Measurements from ENCODE around the gene SCAP. TPM values are rescaled to one million over a fixed set of nuclear protein-coding genes. Genes with fewer than 3 reads are reported as not detected.
A peak's percentile ranks its signal among the peaks of the same experiment; 100 is the strongest.
"Not testable (repeated sequence)": the region's sequence is repeated elsewhere in the genome, so short reads cannot be mapped to it uniquely, and the experiment has no call there.

Gene SCAP
- total and polyA plus RNA-seq, 2 donors, result 31.7 to 40.5 TPM

DNA sequence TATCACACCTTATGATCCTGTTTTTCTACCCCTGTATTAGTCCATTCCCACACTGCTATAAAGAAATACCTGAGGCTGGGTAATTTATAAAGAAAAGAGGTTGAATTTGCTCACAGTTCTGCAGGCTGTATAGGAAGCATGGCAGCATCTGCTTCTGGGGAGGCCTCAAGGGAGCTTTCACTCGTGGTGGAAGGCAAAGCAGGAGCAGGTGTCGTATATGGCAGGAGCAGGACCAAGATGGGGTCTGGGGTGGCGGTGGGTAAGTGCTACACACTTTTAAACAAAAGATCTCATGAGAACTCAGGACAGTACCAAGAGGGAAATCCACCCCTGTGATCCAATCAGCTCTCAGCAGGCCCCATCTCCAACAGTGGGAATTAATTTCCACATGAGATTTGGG lies 15.4 kb upstream of the SCAP start:
- H3K36me3 ChIP-seq (ENCODE audit: control insufficient read depth in 2 of 2, insufficient read depth in 2 of 2, low read length in 1 of 2), result peaks cover 27 to 29% of the 10 kb centered on the region in 2 donors
- H3K4me1 ChIP-seq (ENCODE audit: control insufficient read depth in 2 of 2, insufficient read depth in 2 of 2, low read length in 2 of 2), result no peaks in the 10 kb centered on the region
- H3K27me3 ChIP-seq (ENCODE audit: control insufficient read depth in 2 of 2, insufficient read depth in 1 of 2, low read length in 1 of 2), result no peaks in the 10 kb centered on the region
- H3K9me3 ChIP-seq (ENCODE audit: control insufficient read depth in 2 of 2, insufficient read depth in 1 of 2, low read length in 1 of 2), result no peaks in the 10 kb centered on the region
- no peak for DNase-seq (ENCODE audit: low read depth in 6 of 9, low spot score in 9 of 9)
- WGBS, result over 99% methylated on average over 3 of the region's 3 CpGs
- no peak overlapping the region for H3K4me3 ChIP-seq (ENCODE audit: low read length in 2 of 2)
- H3K27ac ChIP-seq (ENCODE audit: low read depth in 1 of 2, low read length in 1 of 2), result no peak overlapping the region

DNA sequence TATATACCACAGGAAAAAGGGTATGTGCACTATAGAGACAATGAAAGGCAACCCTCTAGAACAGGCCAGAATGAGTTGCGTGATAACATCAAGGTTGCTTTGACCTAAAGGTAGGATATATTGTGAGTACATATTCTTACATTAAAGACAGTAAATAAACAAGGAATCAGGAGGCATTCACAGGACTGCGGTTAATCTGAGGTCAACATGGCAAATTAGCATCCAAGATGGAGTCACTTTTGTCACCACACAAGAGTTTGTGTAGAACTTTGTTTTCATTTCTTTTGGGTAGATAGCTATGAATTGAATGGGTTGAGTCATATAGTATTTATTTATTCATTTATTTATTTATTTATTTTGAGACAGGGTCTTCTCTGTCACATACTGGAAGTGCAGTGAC lies 11.5 kb upstream of the SCAP start:
- no peak for DNase-seq (ENCODE audit: low read depth in 6 of 9, low spot score in 9 of 9)
- H3K27ac ChIP-seq (ENCODE audit: low read depth in 1 of 2, low read length in 1 of 2), result no peak overlapping the region
- H3K9me3 ChIP-seq (ENCODE audit: control insufficient read depth in 2 of 2, insufficient read depth in 1 of 2, low read length in 1 of 2), result no peaks in the 10 kb centered on the region
- WGBS, result 98% methylated on average over 2 of the region's 2 CpGs
- no peaks in the 10 kb centered on the region for H3K27me3 ChIP-seq (ENCODE audit: control insufficient read depth in 2 of 2, insufficient read depth in 1 of 2, low read length in 1 of 2)
- no peak overlapping the region for H3K4me3 ChIP-seq (ENCODE audit: low read length in 2 of 2)
- H3K36me3 ChIP-seq (ENCODE audit: control insufficient read depth in 2 of 2, insufficient read depth in 2 of 2, low read length in 1 of 2), result peaks cover 8 to 16% of the 10 kb centered on the region in 2 donors
- H3K4me1 ChIP-seq (ENCODE audit: control insufficient read depth in 2 of 2, insufficient read depth in 2 of 2, low read length in 2 of 2), result no peaks in the 10 kb centered on the region

DNA sequence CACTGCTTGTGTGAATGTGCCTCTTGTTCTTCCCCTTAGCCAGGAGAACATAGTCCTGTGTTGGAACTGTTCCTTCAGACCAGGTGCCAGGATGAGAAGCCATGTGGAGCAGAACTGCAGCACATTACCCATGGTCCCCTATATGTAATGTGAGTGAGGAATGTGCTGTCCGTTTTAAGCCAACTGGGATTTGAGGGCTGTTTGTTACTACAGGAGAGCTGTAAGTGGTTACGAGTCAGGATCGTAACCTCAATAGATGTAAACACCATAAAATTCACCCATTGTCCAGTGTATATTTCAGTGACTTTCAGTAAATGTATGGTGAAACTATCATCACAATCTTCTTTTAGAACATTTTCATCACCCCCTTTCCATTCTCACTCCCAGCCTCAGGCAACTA lies 10.1 kb upstream of the SCAP start:
- no peak overlapping the region for H3K27ac ChIP-seq (ENCODE audit: low read depth in 1 of 2, low read length in 1 of 2)
- H3K4me3 ChIP-seq (ENCODE audit: low read length in 2 of 2), result no peak overlapping the region
- no peaks in the 10 kb centered on the region for H3K9me3 ChIP-seq (ENCODE audit: control insufficient read depth in 2 of 2, insufficient read depth in 1 of 2, low read length in 1 of 2)
- DNase-seq (ENCODE audit: low read depth in 6 of 9, low spot score in 9 of 9), result no peak
- no peaks in the 10 kb centered on the region for H3K4me1 ChIP-seq (ENCODE audit: control insufficient read depth in 2 of 2, insufficient read depth in 2 of 2, low read length in 2 of 2)
- H3K27me3 ChIP-seq (ENCODE audit: control insufficient read depth in 2 of 2, insufficient read depth in 1 of 2, low read length in 1 of 2), result no peaks in the 10 kb centered on the region
- 94% methylated on average over 3 of the region's 3 CpGs for WGBS
- H3K36me3 ChIP-seq (ENCODE audit: control insufficient read depth in 2 of 2, insufficient read depth in 2 of 2, low read length in 1 of 2), result peaks cover 5 to 7% of the 10 kb centered on the region in 2 donors

DNA sequence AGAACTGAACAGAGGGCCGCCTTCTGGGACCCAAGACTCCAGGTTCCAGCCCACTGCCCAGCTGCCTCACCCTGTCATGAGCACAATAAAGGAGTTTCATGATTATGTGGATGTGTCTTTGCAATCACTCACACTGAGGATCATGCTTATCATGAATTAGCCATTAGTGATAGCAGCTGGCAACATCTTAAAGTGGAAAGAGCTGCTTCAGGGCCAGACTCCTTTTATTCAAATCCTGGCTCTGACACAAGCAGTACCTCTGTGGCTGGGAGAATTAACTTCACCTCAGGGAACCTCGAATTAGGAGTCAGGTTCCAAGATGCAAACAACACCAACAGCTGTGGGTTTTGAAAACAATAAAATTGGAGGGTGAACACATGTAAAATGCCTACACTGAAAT lies 6.6 kb upstream of the SCAP start:
- 93% methylated on average over 2 of the region's 2 CpGs for WGBS
- Histone ChIP-seq H3K4me1 (ENCODE audit: control insufficient read depth in 2 of 2, insufficient read depth in 2 of 2, low read length in 2 of 2) (no peaks in the 10 kb centered on the region), H3K27ac (ENCODE audit: low read depth in 1 of 2, low read length in 1 of 2) (no peak overlapping the region), H3K9me3 (ENCODE audit: control insufficient read depth in 2 of 2, insufficient read depth in 1 of 2, low read length in 1 of 2) (no peaks in the 10 kb centered on the region), H3K36me3 (ENCODE audit: control insufficient read depth in 2 of 2, insufficient read depth in 2 of 2, low read length in 1 of 2) (peaks cover 0 to 7% of the 10 kb centered on the region in 2 donors), H3K27me3 (ENCODE audit: control insufficient read depth in 2 of 2, insufficient read depth in 1 of 2, low read length in 1 of 2) (no peaks in the 10 kb centered on the region), H3K4me3 (ENCODE audit: low read length in 2 of 2) (no peak overlapping the region)
- no peak for DNase-seq (ENCODE audit: low read depth in 6 of 9, low spot score in 9 of 9)

DNA sequence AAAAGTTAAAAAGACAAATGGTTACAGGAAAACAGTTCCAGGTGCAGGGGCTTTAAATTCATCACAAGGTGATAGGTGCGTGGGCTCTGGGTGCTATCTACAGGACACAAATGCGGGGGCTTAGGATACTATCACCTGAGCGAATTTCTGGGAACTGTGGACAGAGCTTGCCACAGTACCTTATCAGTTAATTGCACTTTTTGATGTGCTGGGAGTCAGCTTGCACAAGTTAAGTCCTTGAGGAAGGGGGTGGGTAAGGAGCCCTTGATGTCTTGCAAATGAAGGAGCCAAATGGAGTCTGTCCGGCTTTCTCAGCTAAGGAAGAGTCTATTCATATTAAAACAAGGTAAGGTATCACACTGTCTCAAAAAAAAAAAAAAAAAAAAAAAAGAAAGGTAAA lies 6.0 kb upstream of the SCAP start:
- not testable (repeated sequence) for H3K4me3 ChIP-seq (ENCODE audit: low read length in 2 of 2); H3K27me3 ChIP-seq (ENCODE audit: control insufficient read depth in 2 of 2, insufficient read depth in 1 of 2, low read length in 1 of 2); DNase-seq (ENCODE audit: low read depth in 6 of 9, low spot score in 9 of 9); H3K36me3 ChIP-seq (ENCODE audit: control insufficient read depth in 2 of 2, insufficient read depth in 2 of 2, low read length in 1 of 2); H3K9me3 ChIP-seq (ENCODE audit: control insufficient read depth in 2 of 2, insufficient read depth in 1 of 2, low read length in 1 of 2); H3K4me1 ChIP-seq (ENCODE audit: control insufficient read depth in 2 of 2, insufficient read depth in 2 of 2, low read length in 2 of 2); H3K27ac ChIP-seq (ENCODE audit: low read depth in 1 of 2, low read length in 1 of 2)
- 91% methylated on average over 4 of the region's 4 CpGs for WGBS

DNA sequence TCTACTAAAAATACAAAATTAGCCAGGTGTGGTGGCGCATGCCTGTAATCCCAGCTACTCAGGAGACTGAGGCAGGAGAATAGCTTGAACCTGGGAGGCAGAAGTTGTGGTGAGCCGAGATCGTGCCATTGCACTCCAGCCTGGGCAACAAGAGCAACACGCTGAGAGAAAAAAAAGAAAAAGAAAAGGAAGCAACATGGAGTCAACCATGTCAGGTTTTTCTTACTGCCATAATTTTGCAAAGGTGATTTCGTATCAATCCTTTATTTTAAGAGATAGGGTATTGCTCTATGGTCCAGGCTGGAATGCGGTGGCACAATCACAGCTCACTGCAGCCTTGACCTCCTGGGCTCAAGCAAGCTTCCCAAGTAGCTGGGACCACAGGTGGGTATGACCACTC lies 4.5 kb upstream of the SCAP start:
- 98% methylated on average over 6 of the region's 6 CpGs for WGBS
- H3K27ac ChIP-seq (ENCODE audit: low read depth in 1 of 2, low read length in 1 of 2); H3K4me1 ChIP-seq (ENCODE audit: control insufficient read depth in 2 of 2, insufficient read depth in 2 of 2, low read length in 2 of 2); H3K4me3 ChIP-seq (ENCODE audit: low read length in 2 of 2); DNase-seq (ENCODE audit: low read depth in 6 of 9, low spot score in 9 of 9); H3K36me3 ChIP-seq (ENCODE audit: control insufficient read depth in 2 of 2, insufficient read depth in 2 of 2, low read length in 1 of 2); H3K27me3 ChIP-seq (ENCODE audit: control insufficient read depth in 2 of 2, insufficient read depth in 1 of 2, low read length in 1 of 2); H3K9me3 ChIP-seq (ENCODE audit: control insufficient read depth in 2 of 2, insufficient read depth in 1 of 2, low read length in 1 of 2): not testable (repeated sequence)

DNA sequence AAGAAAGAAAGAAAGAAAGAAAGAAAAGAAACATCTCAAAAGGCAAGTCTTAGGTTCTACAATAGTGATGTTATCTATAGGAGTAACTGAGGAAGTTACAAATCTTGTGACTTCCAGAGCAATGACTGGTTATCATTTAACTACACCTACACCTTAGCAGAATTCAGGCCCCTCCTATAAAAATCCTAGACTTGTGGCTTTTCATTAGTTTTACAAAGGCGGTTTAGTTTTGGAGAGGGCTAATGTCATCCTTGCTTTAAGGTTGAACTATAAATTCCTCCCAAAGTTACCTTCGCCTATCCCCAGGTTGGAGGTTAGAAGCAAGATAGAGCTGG lies 4.1 kb upstream of the SCAP start:
- no peaks in the 10 kb centered on the region for H3K36me3 ChIP-seq (ENCODE audit: control insufficient read depth in 2 of 2, insufficient read depth in 2 of 2, low read length in 1 of 2)
- no peak overlapping the region for H3K27ac ChIP-seq (ENCODE audit: low read depth in 1 of 2, low read length in 1 of 2)
- H3K4me3 ChIP-seq (ENCODE audit: low read length in 2 of 2), result no peak overlapping the region
- 95% methylated on average over 2 of the region's 2 CpGs for WGBS
- no peaks in the 10 kb centered on the region for H3K27me3 ChIP-seq (ENCODE audit: control insufficient read depth in 2 of 2, insufficient read depth in 1 of 2, low read length in 1 of 2)
- H3K4me1 ChIP-seq (ENCODE audit: control insufficient read depth in 2 of 2, insufficient read depth in 2 of 2, low read length in 2 of 2), result peaks cover under 1 to 6% of the 10 kb centered on the region in 2 donors
- no peaks in the 10 kb centered on the region for H3K9me3 ChIP-seq (ENCODE audit: control insufficient read depth in 2 of 2, insufficient read depth in 1 of 2, low read length in 1 of 2)
- no peak for DNase-seq (ENCODE audit: low read depth in 6 of 9, low spot score in 9 of 9)

DNA sequence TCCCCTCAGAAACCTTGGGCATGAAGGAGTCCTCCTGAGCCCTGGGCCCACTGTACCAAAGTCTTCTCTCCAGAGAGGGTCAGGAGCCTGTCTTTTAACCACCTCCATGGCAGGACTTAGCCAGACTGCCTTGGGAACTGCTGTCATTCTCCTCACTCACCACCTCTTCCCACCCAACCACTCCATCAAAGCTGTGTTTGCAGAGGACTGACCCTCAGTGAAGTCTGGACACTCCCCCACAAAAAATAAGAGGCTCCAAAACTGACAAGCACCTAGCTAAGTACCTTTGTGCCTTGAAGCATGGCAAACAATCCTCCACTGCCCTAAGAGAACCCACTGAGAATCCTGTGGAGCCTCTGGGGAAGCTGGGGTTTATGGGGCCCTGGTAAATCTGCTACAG lies 2.3 kb upstream of the SCAP start:
- Histone ChIP-seq H3K36me3 (ENCODE audit: control insufficient read depth in 2 of 2, insufficient read depth in 2 of 2, low read length in 1 of 2) (no peaks in the 10 kb centered on the region), H3K27ac (ENCODE audit: low read depth in 1 of 2, low read length in 1 of 2) (no peak overlapping the region), H3K27me3 (ENCODE audit: control insufficient read depth in 2 of 2, insufficient read depth in 1 of 2, low read length in 1 of 2) (no peaks in the 10 kb centered on the region), H3K9me3 (ENCODE audit: control insufficient read depth in 2 of 2, insufficient read depth in 1 of 2, low read length in 1 of 2) (no peaks in the 10 kb centered on the region), H3K4me1 (ENCODE audit: control insufficient read depth in 2 of 2, insufficient read depth in 2 of 2, low read length in 2 of 2) (peaks cover 8 to 11% of the 10 kb centered on the region in 2 donors), H3K4me3 (ENCODE audit: low read length in 2 of 2) (no peak overlapping the region)
- DNase-seq (ENCODE audit: low read depth in 6 of 9, low spot score in 9 of 9), result no peak

DNA sequence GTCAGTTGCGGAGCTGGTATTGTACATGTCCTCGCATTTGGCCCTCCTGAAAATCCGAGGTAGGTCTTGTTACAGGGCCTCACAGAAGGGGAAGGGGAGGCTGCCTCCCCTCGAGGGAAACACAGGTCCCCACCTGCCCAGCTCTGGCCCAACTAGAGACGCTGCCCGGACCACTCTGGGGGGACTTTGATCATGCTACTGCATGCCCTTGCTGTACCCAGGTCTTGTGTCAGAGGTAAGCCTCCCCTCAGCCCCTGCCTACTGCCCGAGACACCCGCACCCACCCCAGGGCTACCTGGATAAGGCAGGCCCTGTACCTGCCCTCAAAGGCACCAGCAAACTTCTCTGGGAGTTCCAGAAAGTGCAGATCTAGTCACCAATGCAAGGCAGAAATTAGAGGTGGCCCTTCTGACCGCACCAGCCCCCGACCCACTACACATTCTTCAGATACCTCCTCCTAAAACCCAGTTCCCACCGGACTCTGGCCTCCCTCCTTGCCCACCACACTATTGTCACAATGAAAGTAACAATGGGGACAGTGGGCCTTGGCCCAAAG lies 981 bp upstream of the SCAP start:
- Histone ChIP-seq H3K4me3 (ENCODE audit: low read length in 2 of 2) (no peak overlapping the region), H3K27me3 (ENCODE audit: control insufficient read depth in 2 of 2, insufficient read depth in 1 of 2, low read length in 1 of 2) (no peaks in the 10 kb centered on the region), H3K4me1 (ENCODE audit: control insufficient read depth in 2 of 2, insufficient read depth in 2 of 2, low read length in 2 of 2) (peaks cover 8 to 11% of the 10 kb centered on the region in 2 donors), H3K9me3 (ENCODE audit: control insufficient read depth in 2 of 2, insufficient read depth in 1 of 2, low read length in 1 of 2) (no peaks in the 10 kb centered on the region), H3K36me3 (ENCODE audit: control insufficient read depth in 2 of 2, insufficient read depth in 2 of 2, low read length in 1 of 2) (no peaks in the 10 kb centered on the region), H3K27ac (ENCODE audit: low read depth in 1 of 2, low read length in 1 of 2) (no peak overlapping the region)
- WGBS, result 92% methylated on average over 11 of the region's 11 CpGs
- DNase-seq (ENCODE audit: low read depth in 6 of 9, low spot score in 9 of 9), result no peak

DNA sequence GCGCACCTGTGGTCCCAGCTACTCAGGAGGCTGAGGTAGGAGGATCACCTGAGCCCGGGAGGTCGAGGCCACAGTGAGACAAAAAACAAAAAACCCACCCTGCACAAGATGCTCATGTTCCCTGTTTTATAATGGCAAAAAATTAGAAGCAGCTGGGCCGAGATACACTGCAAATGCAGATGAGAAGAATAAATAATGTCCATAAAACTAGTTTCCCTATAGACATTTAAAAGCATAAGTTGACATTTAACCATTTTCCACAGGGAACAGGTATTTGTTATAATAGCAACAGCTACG lies 537 bp upstream of the SCAP start:
- H3K27me3 ChIP-seq (ENCODE audit: control insufficient read depth in 2 of 2, insufficient read depth in 1 of 2, low read length in 1 of 2), result no peaks in the 10 kb centered on the region
- DNase-seq (ENCODE audit: low read depth in 6 of 9, low spot score in 9 of 9), result peak in 1 of 9 donors; percentile 9
- 74% methylated on average over 5 of the region's 5 CpGs for WGBS

More for the DNA sequence above, 537 bp upstream of the SCAP start:
- Histone ChIP-seq H3K4me1 (ENCODE audit: control insufficient read depth in 2 of 2, insufficient read depth in 2 of 2, low read length in 2 of 2) (peaks cover 8 to 11% of the 10 kb centered on the region in 2 donors), H3K9me3 (ENCODE audit: control insufficient read depth in 2 of 2, insufficient read depth in 1 of 2, low read length in 1 of 2) (no peaks in the 10 kb centered on the region), H3K36me3 (ENCODE audit: control insufficient read depth in 2 of 2, insufficient read depth in 2 of 2, low read length in 1 of 2) (no peaks in the 10 kb centered on the region), H3K27ac (ENCODE audit: low read depth in 1 of 2, low read length in 1 of 2) (peak overlapping the region; percentile 65 to 75), H3K4me3 (ENCODE audit: low read length in 2 of 2) (peak overlapping the region; percentile 63 to 98)
